ENCODE measurements around the gene ALDH4A1.

GRCh38 chr1:18885311-18886002 lies 16.9 kb downstream of the ALDH4A1 start:
- TF ChIP-seq GATA2 (IDR thresholded peaks at IDR 0.05; ENCODE audit: low read depth, low read length): no peak
- no peak for TF ChIP-seq GATA3 (IDR thresholded peaks at IDR 0.05; ENCODE audit: low read depth, low read length)
